PC-9 (cell line): Measurements from ENCODE around the gene BTBD18. TPM values are rescaled to one million over a fixed set of nuclear protein-coding genes. Genes with fewer than 3 reads are reported as not detected.

ENCODE experiments used
- BruUV-seq: library from RNA; stranded (reverse); fragments of 400-500 nt; replicated peaks from 2 replicates; lab custom pipeline; 2021; lab: Mats Ljungman, UMichigan
- CTCF ChIA-PET: fragments of 300-600 bp; sonication (Branson Sonifier 250); formaldehyde crosslinking; loops from one replicate; lab custom pipeline; 2022; ENCODE audit warnings: antibody characterized with exemption; lab: Charles Lee
- POLR2A ChIA-PET: fragments of 300-600 bp; sonication (Branson Sonifier 250); formaldehyde crosslinking; loops from one replicate; lab custom pipeline; 2022; ENCODE audit warnings: antibody characterized with exemption; ENCODE audit not compliant: unreplicated experiment; lab: Charles Lee
- DNase-seq, 2 experiments: peaks; one replicate each; pipeline versions ENCODE4 v3.0.0 to v3.0.0-alpha.2; 2015 to 2022; ENCODE audit warnings: mixed read lengths in 1 of 2
- H2AFZ ChIP-seq: fragments of 200-600 bp; sonication (generic); 2 replicates; pipeline ENCODE4 v1.8.1; 2017; ENCODE audit warnings: antibody characterized with exemption
- H3F3A ChIP-seq: fragments of 200-600 bp; sonication (generic); 2 replicates; pipeline ENCODE4 v1.8.1; 2017; ENCODE audit warnings: antibody characterized with exemption, mild to moderate bottlenecking, low read depth; ENCODE audit not compliant: insufficient read depth
- H3K27ac ChIP-seq: fragments of 200-600 bp; sonication (generic); 2 replicates; pipeline ENCODE4 v1.6.1; 2016; ENCODE audit warnings: mixed run types
- H3K27me3 ChIP-seq: fragments of 200-600 bp; sonication (generic); 2 replicates; pipeline ENCODE4 v1.6.1; 2016; ENCODE audit warnings: low read depth, mixed run types; ENCODE audit not compliant: insufficient read depth
- H3K36me3 ChIP-seq: fragments of 200-600 bp; sonication (generic); 2 replicates; pipeline ENCODE4 v1.6.1; 2016; ENCODE audit warnings: low read depth, mixed run types
- H3K4me1 ChIP-seq: fragments of 200-600 bp; sonication (generic); replicated peaks from 2 replicates; pipeline ENCODE4 v1.6.1; 2016; ENCODE audit warnings: mixed run types; ENCODE audit not compliant: insufficient read depth
- H3K4me2 ChIP-seq: fragments of 200-600 bp; sonication (generic); 2 replicates; pipeline ENCODE4 v1.6.1; 2017; ENCODE audit warnings: mixed run types
- H3K4me3 ChIP-seq: fragments of 200-600 bp; sonication (generic); 2 replicates; pipeline ENCODE4 v1.6.1; 2016; ENCODE audit warnings: mixed run types
- H3K79me2 ChIP-seq: fragments of 200-600 bp; sonication (generic); 2 replicates; pipeline ENCODE4 v1.6.1; 2017; ENCODE audit warnings: low read depth, mixed run types
- H3K9me2 ChIP-seq: fragments of 200-600 bp; sonication (generic); 2 replicates; pipeline ENCODE4 v1.8.1; 2017; ENCODE audit warnings: mild to moderate bottlenecking; ENCODE audit not compliant: insufficient read depth
- H3K9me3 ChIP-seq: fragments of 200-600 bp; sonication (generic); 2 replicates; pipeline ENCODE4 v1.8.1; 2016; ENCODE audit warnings: low read depth; ENCODE audit not compliant: insufficient read depth
- H4K20me1 ChIP-seq: fragments of 200-600 bp; sonication (generic); 2 replicates; pipeline ENCODE4 v1.8.1; 2017; ENCODE audit not compliant: insufficient read depth
- EZH2 ChIP-seq: fragments of 200-600 bp; sonication (generic); IDR thresholded peaks from 2 replicates; pipeline ENCODE4 v1.8.0; 2017; ENCODE audit warnings: antibody characterized with exemption, low read depth
- intact Hi-C: fragments of 100-400 bp; cut with micrococcal nuclease; formaldehyde crosslinking; loops from one replicate; pipeline ENCODE4 v1.10.0; 2022; ENCODE audit not compliant: unreplicated experiment
- total RNA-seq: library from RNA; stranded (reverse); gene quantifications from 2 replicates; pipeline ENCODE4 v1.2.3, GENCODE V29; 2021
- TF ChIP-seq, protein P1 (sequence below): fragments of 200-600 bp; sonication (generic); conservative IDR thresholded peaks from 2 replicates; pipeline ENCODE4 v1.6.1; 2017; ENCODE audit warnings: mixed run types, antibody characterized with exemption, mild to moderate bottlenecking, moderate library complexity

BTBD18 gene
- total RNA-seq, 1 experiment from 2014 or later = not detected

DNA sequence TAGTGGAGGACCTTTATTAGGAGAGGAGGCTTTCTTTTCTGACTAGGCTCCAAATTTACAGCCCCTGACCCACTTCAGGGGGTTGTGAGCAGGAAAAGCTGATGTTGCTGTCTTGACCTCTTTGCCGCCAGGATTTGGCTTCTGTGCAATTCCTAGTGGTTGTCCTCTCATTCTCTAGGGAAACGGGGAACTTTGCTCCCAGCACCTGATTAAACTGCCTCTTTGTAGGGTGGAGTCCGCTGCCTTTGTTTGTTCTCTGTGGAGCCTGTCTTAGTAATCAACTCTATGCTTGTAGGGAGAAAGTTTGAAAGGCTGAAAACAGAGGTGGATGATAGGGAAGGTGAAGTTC is 26.3 kb upstream of the BTBD18 start:
- Histone ChIP-seq H3K36me3 (peaks cover 11% of the 10 kb centered on the region; the same call in 1 of the 2 replicates), H3K27me3 (no peaks in the 10 kb centered on the region), H3K9me3 (no peaks in the 10 kb centered on the region), H2AFZ (no peak overlapping the region), H3K79me2 (peaks cover 93% of the 10 kb centered on the region), H3F3A (peaks cover 83% of the 10 kb centered on the region), H3K9me2 (no peaks in the 10 kb centered on the region), H3K4me1 (peaks cover 95% of the 10 kb centered on the region), H3K4me2 (peak overlapping the region; percentile 91), H4K20me1 (0 out of 2 replicates have a peak, but pooled peaks cover 3% of the 10 kb centered on the region), H3K27ac (peak overlapping the region; percentile 93), H3K4me3 (peak overlapping the region; percentile 50)
- TSS peak; percentile 54 for BruUV-seq
- ChIA-PET POLR2A (interaction anchor here (0.6 to 1.8 kb wide), 7 partner anchors 14 to 376 kb away, joined by 3 to 38 read pairs (median 12); partner anchors contain the start of genes CTNND1 and SELENOH), CTCF (interaction anchor here (2.4 to 3.2 kb wide), 2 partner anchors 16 to 23 kb away, joined by 10 to 38 read pairs; partner anchors contain the start of gene CTNND1)
- TF ChIP-seq, protein P1, sequence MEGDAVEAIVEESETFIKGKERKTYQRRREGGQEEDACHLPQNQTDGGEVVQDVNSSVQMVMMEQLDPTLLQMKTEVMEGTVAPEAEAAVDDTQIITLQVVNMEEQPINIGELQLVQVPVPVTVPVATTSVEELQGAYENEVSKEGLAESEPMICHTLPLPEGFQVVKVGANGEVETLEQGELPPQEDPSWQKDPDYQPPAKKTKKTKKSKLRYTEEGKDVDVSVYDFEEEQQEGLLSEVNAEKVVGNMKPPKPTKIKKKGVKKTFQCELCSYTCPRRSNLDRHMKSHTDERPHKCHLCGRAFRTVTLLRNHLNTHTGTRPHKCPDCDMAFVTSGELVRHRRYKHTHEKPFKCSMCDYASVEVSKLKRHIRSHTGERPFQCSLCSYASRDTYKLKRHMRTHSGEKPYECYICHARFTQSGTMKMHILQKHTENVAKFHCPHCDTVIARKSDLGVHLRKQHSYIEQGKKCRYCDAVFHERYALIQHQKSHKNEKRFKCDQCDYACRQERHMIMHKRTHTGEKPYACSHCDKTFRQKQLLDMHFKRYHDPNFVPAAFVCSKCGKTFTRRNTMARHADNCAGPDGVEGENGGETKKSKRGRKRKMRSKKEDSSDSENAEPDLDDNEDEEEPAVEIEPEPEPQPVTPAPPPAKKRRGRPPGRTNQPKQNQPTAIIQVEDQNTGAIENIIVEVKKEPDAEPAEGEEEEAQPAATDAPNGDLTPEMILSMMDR = no peak
- no peak for TF ChIP-seq EZH2
- peak; percentile 41 to 78 for DNase-seq
- intact Hi-C loops = loop anchor here (1.0 to 10.0 kb wide), 5 partner anchors 17 to 1777 kb away; partner anchors contain the start of genes CTNND1, SELENOH and TNKS1BP1

DNA sequence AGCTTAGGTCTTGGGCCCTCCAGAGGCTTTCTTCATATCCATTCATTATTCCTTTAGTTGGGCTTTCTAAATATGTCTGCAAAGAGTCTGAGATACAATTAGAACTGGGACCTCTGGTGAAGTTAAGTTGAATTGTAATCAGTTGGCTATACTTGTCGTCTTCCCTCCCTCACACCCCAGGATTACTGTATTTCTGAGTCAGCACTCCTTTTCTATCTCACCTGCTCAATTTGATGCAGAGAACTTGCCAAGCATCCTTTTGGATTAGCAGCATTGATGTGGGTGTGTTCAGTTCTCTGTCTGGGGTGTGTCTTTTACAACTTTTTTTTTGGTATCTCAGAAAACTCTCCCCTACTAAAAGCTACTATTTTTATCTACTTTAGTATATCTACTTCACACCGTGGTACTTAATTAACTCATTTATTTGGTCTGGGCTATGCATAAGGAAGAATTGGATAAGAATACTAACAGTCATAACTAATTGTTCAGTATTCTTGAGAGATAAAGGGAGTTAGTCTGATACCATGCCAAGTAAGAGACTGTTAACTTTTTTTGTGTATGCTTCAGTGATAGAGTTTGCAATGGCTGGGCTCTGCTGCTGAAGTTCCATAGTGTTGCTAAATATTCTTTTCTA is 25.1 kb upstream of the BTBD18 start:
- Histone ChIP-seq H3K27ac (peak overlapping the region; percentile 93), H3K9me3 (no peaks in the 10 kb centered on the region), H3K79me2 (peaks cover 93% of the 10 kb centered on the region), H3K27me3 (no peaks in the 10 kb centered on the region), H4K20me1 (peaks cover 13% of the 10 kb centered on the region; the same call in 1 of the 2 replicates), H2AFZ (no peak overlapping the region), H3K4me1 (peaks cover 95% of the 10 kb centered on the region), H3K9me2 (no peaks in the 10 kb centered on the region), H3K4me3 (peak overlapping the region; percentile 50; the same call in 1 of the 2 replicates), H3K4me2 (peak overlapping the region; percentile 91), H3F3A (peaks cover 83% of the 10 kb centered on the region), H3K36me3 (peaks cover 11% of the 10 kb centered on the region; the same call in 1 of the 2 replicates)
- POLR2A ChIA-PET = interaction anchor here (0.6 to 0.7 kb wide), 5 partner anchors 13 to 109 kb away, joined by 3 to 5 read pairs (median 4); partner anchors contain the start of gene CTNND1
- intact Hi-C loops = loop anchor here (10.0 kb wide), 2 partner anchors 452 to 1778 kb away; partner anchors contain the start of gene TNKS1BP1
- no TSS peak for BruUV-seq
- CTCF ChIA-PET = no interaction called here
- no peak for DNase-seq
- TF ChIP-seq EZH2 = no peak
- TF ChIP-seq, protein P1 = no peak

DNA sequence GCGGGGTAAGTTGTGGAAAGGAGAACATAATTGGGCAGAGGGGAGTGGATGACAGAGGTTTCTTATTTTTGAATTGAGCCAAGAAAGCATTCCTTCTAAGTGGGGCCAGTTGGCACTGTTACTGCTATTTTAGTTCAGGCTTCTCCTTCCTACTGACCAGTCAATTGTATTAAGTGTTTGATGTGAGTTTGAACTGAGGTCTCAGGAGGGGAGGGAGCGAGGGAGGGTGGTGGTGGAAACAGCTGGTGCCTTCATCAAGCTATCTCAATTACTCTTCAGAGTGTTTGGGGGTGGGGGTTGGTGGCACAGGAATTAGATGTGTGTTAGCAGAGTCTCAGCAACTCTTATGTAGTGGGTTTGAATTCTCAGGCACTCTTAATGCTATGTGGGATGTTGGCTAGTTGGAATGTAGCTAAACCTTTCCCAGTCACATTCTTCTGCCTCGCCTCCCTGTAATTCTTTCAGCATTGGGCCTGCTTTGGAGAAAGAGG is 24.5 kb upstream of the BTBD18 start:
- Histone ChIP-seq H4K20me1 (peaks cover 13% of the 10 kb centered on the region; the same call in 1 of the 2 replicates), H3F3A (peaks cover 85% of the 10 kb centered on the region), H3K9me2 (no peaks in the 10 kb centered on the region), H3K4me3 (peak overlapping the region; percentile 2; the same call in 1 of the 2 replicates), H3K4me2 (peak overlapping the region; percentile 91), H3K27me3 (no peaks in the 10 kb centered on the region), H3K9me3 (no peaks in the 10 kb centered on the region), H3K79me2 (peaks cover 97% of the 10 kb centered on the region), H3K4me1 (peaks cover 97% of the 10 kb centered on the region), H2AFZ (no peak overlapping the region), H3K36me3 (peaks cover 11% of the 10 kb centered on the region; the same call in 1 of the 2 replicates), H3K27ac (peak overlapping the region; percentile 93)
- TF ChIP-seq, protein P1 = no peak
- TF ChIP-seq EZH2 = no peak
- ChIA-PET CTCF (interaction anchor here (0.6 kb wide), 1 partner anchor 29 kb away, joined by 3 read pairs; no protein-coding TSS in a partner anchor), POLR2A (interaction anchor here (0.6 to 0.7 kb wide), 5 partner anchors 13 to 109 kb away, joined by 3 to 6 read pairs (median 5); partner anchors contain the start of gene SELENOH)
- BruUV-seq = no TSS peak
- DNase-seq = peak in 1 of 2 experiments; percentile 67
- intact Hi-C loops = loop anchor here (10.0 kb wide), 2 partner anchors 451 to 1779 kb away; partner anchors contain the start of gene TNKS1BP1
